MM.1S (cell line): ENCODE results near the gene SDF2L1.

Source experiments
- DNase-seq: peaks from one replicate; pipeline ENCODE4 v3.0.0-alpha.2; 2015
- H2AFZ ChIP-seq: fragments of 300-600 bp; sonication (generic); 2 replicates; pipeline ENCODE4 v1.6.0; 2016; ENCODE audit warnings: antibody characterized with exemption, low read length
- H3F3A ChIP-seq: fragments of 300-600 bp; sonication (generic); 2 replicates; pipeline ENCODE4 v1.6.1; 2016; ENCODE audit warnings: mild to moderate bottlenecking, antibody characterized with exemption, low read length, moderate library complexity, mixed read lengths; ENCODE audit not compliant: insufficient read depth
- H3K27ac ChIP-seq: fragments of 300-600 bp; sonication (generic); 2 replicates; pipeline ENCODE4 v1.5.1; 2016; ENCODE audit warnings: mild to moderate bottlenecking, low read length
- H3K27me3 ChIP-seq: fragments of 300-600 bp; sonication (generic); replicated peaks from 2 replicates; pipeline ENCODE4 v1.6.0; 2016; ENCODE audit warnings: low read length; ENCODE audit not compliant: insufficient read depth
- H3K36me3 ChIP-seq: fragments of 300-600 bp; sonication (generic); replicated peaks from 2 replicates; pipeline ENCODE4 v1.6.1; 2016; ENCODE audit warnings: mild to moderate bottlenecking, low read length, mixed read lengths; ENCODE audit not compliant: insufficient read depth
- H3K4me1 ChIP-seq: fragments of 300-600 bp; sonication (generic); 2 replicates; pipeline ENCODE4 v1.6.1; 2016; ENCODE audit warnings: low read length, mixed read lengths
- H3K4me2 ChIP-seq: fragments of 300-600 bp; sonication (generic); 2 replicates; pipeline ENCODE4 v1.6.0; 2016; ENCODE audit warnings: low read depth, low read length
- H3K4me3 ChIP-seq: fragments of 300-600 bp; sonication (generic); 2 replicates; pipeline ENCODE4 v1.5.1; 2016; ENCODE audit warnings: low read length, mixed read lengths
- H3K79me2 ChIP-seq: fragments of 300-600 bp; sonication (generic); 2 replicates; pipeline ENCODE4 v1.6.1; 2016; ENCODE audit warnings: mixed run types, low read length, mixed read lengths
- H3K9ac ChIP-seq: fragments of 300-600 bp; sonication (generic); 2 replicates; pipeline ENCODE4 v1.6.1; 2016; ENCODE audit warnings: low read length, mixed read lengths
- H3K9me2 ChIP-seq: fragments of 300-600 bp; sonication (generic); replicated peaks from 2 replicates; pipeline ENCODE4 v1.6.1; 2016; ENCODE audit warnings: mild to moderate bottlenecking, low read length, mixed read lengths; ENCODE audit not compliant: insufficient read depth
- H3K9me3 ChIP-seq: fragments of 300-600 bp; sonication (generic); replicated peaks from 2 replicates; pipeline ENCODE4 v1.6.1; 2016; ENCODE audit warnings: mild to moderate bottlenecking, low read length, mixed read lengths; ENCODE audit not compliant: insufficient read depth
- H4K20me1 ChIP-seq: fragments of 300-600 bp; sonication (generic); 2 replicates; pipeline ENCODE4 v1.6.1; 2016; ENCODE audit warnings: mild to moderate bottlenecking, low read length, moderate library complexity, mixed read lengths; ENCODE audit not compliant: insufficient read depth
- CTCF ChIP-seq: fragments of 300-600 bp; sonication (generic); IDR thresholded peaks from 2 replicates; pipeline ENCODE4 v1.5.1; 2016; ENCODE audit warnings: antibody characterized with exemption, low read length, mixed read lengths
- EZH2 ChIP-seq: fragments of 300-600 bp; sonication (generic); optimal IDR thresholded peaks from 2 replicates; pipeline ENCODE3; 2017; ENCODE audit warnings: low read depth, mild to moderate bottlenecking, antibody characterized with exemption, low read length, mixed read lengths
- EZH2phosphoT487 ChIP-seq: fragments of 300-600 bp; sonication (generic); IDR thresholded peaks from 2 replicates; pipeline ENCODE4 v1.6.1; 2018; ENCODE audit warnings: antibody characterized with exemption, low read length

SDF2L1 gene

GRCh38 chr22:21623648-21623970 lies 18.5 kb upstream of the SDF2L1 start:
- peaks cover 32% of the 10 kb centered on the region for H3F3A ChIP-seq
- H2AFZ ChIP-seq: no peak overlapping the region
- no peak overlapping the region for H3K4me2 ChIP-seq
- H3K79me2 ChIP-seq: peaks cover 91% of the 10 kb centered on the region
- H3K27ac ChIP-seq: no peak overlapping the region
- H3K4me3 ChIP-seq: no peak overlapping the region
- no peak for DNase-seq
- H3K27me3 ChIP-seq: no peaks in the 10 kb centered on the region
- no peaks in the 10 kb centered on the region for H3K4me1 ChIP-seq
- H3K9me2 ChIP-seq: no peaks in the 10 kb centered on the region
- H3K36me3 ChIP-seq: peaks cover 7% of the 10 kb centered on the region
- no peak overlapping the region for H3K9ac ChIP-seq
- 0 out of 2 replicates have a peak, but pooled peaks cover 10% of the 10 kb centered on the region for H4K20me1 ChIP-seq
- no peaks in the 10 kb centered on the region for H3K9me3 ChIP-seq
- TF ChIP-seq CTCF: no peak
- TF ChIP-seq EZH2phosphoT487: no peak
- TF ChIP-seq EZH2: no peak

- H3K27me3 ChIP-seq: no peaks in the 10 kb centered on the region
- no peak overlapping the region for H3K4me3 ChIP-seq
- H2AFZ ChIP-seq: no peak overlapping the region
- H3K9ac ChIP-seq: no peak overlapping the region
- 0 out of 2 replicates have a peak, but pooled peaks cover 9% of the 10 kb centered on the region for H4K20me1 ChIP-seq
- no peak overlapping the region for H3K27ac ChIP-seq
- peak; percentile 19 for DNase-seq
- H3K4me1 ChIP-seq: no peaks in the 10 kb centered on the region
- H3F3A ChIP-seq: peaks cover 32% of the 10 kb centered on the region
- TF ChIP-seq EZH2phosphoT487 (no peak), CTCF (peak; percentile 55), EZH2 (no peak)
- H3K9me2 ChIP-seq: no peaks in the 10 kb centered on the region
- H3K4me2 ChIP-seq: no peak overlapping the region
- H3K36me3 ChIP-seq: peaks cover 7% of the 10 kb centered on the region
- H3K9me3 ChIP-seq: no peaks in the 10 kb centered on the region
- peaks cover 91% of the 10 kb centered on the region for H3K79me2 ChIP-seq
Measured at GRCh38 chr22:21624120-21624879, 17.8 kb upstream of the SDF2L1 start.

GRCh38 chr22:21624880-21625791 lies 17.0 kb upstream of the SDF2L1 start:
- no peak overlapping the region for H3K9ac ChIP-seq
- no peaks in the 10 kb centered on the region for H3K9me3 ChIP-seq
- H3K4me1 ChIP-seq: no peaks in the 10 kb centered on the region
- H2AFZ ChIP-seq: no peak overlapping the region
- no peaks in the 10 kb centered on the region for H3K27me3 ChIP-seq
- no peaks in the 10 kb centered on the region for H3K9me2 ChIP-seq
- peaks cover 88% of the 10 kb centered on the region for H3K79me2 ChIP-seq
- peaks cover 32% of the 10 kb centered on the region for H3F3A ChIP-seq
- H3K4me3 ChIP-seq: no peak overlapping the region
- peaks cover 7% of the 10 kb centered on the region for H3K36me3 ChIP-seq
- no peak overlapping the region for H3K27ac ChIP-seq
- DNase-seq: no peak
- TF ChIP-seq EZH2 (no peak), EZH2phosphoT487 (no peak), CTCF (no peak)
- H3K4me2 ChIP-seq: no peak overlapping the region
- 0 out of 2 replicates have a peak, but pooled peaks cover 5% of the 10 kb centered on the region for H4K20me1 ChIP-seq
